Stimulated activated CD4-positive, alpha-beta T cell treated with anti-CD3 and anti-CD28 coated beads, Interleukin-4, amount 100 ng/mL, for 1 hour (primary cell): ENCODE results near the gene DDX28.

Source experiments
- DNase-seq: peaks from one replicate; pipeline ENCODE4 v3.0.0-alpha.2; 2020

The DDX28 gene

DNA sequence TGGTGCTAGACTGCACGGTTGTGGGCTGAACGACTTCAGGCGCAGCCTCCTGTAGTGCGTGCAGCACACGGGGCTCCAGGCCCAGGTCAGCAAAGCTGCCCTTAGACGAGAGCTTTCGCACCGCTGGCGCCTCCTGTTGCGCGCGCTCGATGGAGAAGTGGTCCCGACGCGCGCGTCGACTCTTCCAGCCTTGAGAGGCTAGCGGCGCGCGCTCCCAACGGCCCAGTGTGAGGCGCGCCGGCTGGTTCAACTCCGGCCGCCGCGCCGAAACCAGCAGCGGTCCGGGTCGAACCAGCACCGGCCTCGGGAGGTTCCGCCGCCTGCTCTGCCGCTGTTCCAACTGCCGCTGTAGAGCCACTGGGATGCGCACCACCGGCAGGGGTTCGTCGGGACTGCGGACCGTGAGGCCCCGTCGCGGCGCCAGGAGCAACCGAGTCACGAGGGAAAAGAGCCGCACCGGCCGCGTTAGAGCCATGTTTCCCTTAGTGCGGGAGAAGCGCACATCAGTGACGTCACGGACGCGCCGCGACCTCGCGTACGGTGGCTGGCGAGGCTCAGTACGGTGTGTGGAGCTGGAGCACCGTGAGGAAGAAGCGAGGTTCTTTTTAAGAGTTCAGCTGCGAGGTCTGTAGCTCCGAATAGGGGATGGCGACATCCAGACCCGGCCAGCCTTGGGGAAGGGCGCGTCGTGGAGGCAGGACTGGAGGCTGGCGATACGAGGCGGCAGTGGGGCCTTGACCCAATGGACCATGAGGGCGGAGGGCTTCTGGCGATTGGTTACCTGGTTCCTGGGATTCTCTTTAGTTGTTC is at the start of gene DDX28, which contains the start of gene DUS2:
Gene DDX28, minus strand, starts transcription at position 505 of the 810 bp plus-strand sequence. Its CDS starts 30 bp downstream, at position 475.
Gene DUS2, plus strand, starts transcription at position 557 of the 810 bp plus-strand sequence. CDS start 14,740 bp downstream, outside the sequence.
- peak; percentile 94 for DNase-seq

DNA sequence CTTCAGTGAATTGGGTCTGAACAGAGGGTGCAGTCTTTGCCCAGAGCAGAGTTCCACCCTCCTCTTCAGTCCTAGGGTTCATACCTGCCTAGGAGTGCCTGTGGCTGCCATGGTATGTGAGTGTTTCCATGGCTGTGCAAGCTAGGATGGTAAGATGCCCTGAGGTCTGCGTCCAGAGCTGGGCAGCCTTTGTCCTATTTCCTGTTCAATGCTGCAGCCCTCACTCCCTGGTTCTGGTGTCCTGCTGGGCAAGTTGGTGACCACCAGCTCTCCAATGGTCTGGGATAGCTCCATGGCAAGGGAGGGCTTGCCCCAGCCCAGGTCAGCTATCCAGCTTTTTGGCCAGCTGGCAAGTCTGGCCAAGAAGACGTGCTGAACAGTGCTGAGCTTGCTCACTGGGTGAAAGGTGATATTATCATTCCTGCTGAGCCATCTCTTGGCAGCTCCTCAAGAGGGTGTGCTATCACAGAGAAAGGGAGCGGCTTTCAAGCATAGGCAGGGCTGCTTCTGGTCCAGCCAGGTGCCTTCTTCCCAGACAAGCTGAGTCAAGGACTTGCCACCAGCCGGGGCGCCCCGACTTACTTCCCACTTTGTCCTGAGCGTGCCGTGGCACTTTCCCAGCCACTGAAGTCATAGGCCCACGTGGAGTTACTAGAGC is 49.1 kb upstream of the DDX28 start:
- no peak for DNase-seq

DNA sequence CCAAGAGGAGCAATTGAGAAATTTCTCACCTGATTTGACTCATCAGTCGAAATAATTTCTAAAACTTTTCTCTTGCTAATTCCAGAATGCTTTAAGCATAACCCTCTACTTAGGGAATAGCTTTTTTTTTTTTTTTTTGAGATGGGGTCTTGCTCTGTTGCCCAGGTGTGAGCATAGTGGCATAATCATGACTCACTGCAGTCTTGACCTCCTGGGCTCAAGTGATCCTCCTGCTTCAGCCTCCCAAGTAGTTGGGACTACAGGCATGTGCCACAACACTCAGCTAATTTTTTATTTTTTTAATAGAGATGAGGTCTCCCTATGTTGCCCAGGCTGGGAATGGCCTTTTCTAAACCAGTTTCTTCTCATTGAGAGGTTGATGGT is 48.5 kb upstream of the DDX28 start:
- DNase-seq = no peak

- DNase-seq = no peak
Observed at GRCh38 chr16:68070806-68071517, 47.9 kb upstream of the DDX28 start.

- DNase-seq = no peak
Observed at GRCh38 chr16:68070249-68070730, 47.3 kb upstream of the DDX28 start.

- DNase-seq = no peak
Observed at GRCh38 chr16:68069511-68070248, 46.6 kb upstream of the DDX28 start.

- no peak for DNase-seq
Observed at GRCh38 chr16:68068926-68069325, 45.9 kb upstream of the DDX28 start.

DNA sequence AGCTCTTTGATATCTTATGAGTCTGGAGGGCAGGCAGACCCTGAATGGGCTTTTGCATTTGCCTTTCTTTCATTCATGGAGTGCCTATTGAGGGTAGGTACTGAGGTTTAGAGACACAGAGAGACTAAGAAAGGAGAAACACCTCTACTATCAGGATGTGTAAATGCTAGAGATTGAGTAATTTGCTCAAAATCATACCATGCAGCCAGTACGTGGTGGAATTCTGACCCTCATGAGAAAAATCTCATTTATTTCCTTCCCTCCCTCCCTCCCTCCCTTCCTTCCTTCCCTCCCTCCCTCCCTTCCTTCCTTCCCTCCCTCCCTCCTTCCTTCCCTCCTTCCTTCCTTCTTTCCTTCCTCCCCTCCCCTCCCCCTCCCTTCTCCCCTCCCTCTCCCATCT is 43.7 kb upstream of the DDX28 start:
- DNase-seq = no peak

- DNase-seq = no peak
Observed at GRCh38 chr16:68065716-68066305, 42.8 kb upstream of the DDX28 start.

GRCh38 chr16:68064791-68065365 is 41.8 kb upstream of the DDX28 start:
- DNase-seq = peak; percentile 70

GRCh38 chr16:68062910-68063393 is 39.9 kb upstream of the DDX28 start:
- DNase-seq = no peak

DNA sequence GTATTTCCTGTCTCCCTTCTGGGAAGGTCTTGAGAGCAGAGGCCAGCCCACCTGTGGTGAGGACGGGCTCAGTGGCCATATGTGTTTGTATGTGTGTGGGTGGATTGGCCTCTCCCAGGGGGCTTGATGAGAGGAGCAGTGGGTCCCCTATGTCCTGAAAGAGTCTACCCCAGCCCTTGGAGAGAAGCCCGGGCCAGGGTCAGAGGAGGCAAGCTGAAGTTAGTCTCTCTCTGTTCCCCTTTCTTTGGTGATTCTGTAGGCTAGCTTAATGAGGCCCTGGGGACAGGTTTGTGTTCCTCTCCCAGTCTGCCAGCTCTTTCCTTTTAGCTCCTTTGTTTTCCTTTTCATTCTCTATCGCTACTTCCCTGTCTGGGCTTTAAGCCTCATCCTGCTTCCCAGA is 38.4 kb upstream of the DDX28 start:
- DNase-seq = no peak

DNA sequence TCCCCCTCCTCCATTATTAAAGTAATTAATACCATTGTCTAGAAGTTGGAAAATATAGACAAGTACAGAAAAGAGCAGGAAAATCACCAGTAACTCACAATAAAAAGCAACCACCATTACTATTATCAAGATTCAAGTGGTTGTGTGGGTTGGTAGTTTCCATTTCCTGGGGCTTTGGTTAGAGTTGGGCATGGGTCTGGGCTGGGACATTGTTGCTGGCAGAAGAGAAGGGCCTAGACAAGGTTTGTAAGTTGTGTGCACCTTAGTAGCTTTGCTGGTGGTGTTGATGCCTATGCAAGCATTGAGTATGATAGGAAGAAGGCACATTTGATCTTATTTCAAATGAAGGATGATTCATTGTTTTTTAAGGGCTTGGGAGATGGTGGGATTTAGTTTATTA is 36.8 kb upstream of the DDX28 start:
- DNase-seq = no peak

GRCh38 chr16:68055395-68055794 is 32.4 kb upstream of the DDX28 start:
- DNase-seq = no peak

GRCh38 chr16:68049449-68049848 is 26.4 kb upstream of the DDX28 start:
- DNase-seq = no peak

DNA sequence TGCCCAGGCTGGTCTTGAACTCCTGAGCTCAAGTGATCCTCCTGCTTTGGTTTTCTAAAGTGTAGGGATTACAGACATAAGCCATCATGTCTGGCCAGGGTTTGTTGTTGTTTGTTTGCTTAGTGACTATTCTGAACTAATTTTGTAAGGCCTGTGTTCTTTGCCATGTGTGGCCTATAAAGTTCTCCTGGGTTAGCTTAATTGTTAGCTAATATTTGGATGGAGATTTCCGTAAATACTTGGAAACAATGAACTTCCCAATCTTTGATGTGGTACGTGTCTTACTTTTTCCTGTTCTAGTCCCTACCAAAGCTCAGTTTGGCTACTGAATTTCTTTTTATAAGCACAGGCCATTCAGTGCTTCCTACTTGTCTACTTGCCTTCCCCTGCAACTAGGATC is 25.0 kb upstream of the DDX28 start:
- no peak for DNase-seq

- DNase-seq = no peak
Observed at GRCh38 chr16:68046106-68046505, 23.1 kb upstream of the DDX28 start.

DNA sequence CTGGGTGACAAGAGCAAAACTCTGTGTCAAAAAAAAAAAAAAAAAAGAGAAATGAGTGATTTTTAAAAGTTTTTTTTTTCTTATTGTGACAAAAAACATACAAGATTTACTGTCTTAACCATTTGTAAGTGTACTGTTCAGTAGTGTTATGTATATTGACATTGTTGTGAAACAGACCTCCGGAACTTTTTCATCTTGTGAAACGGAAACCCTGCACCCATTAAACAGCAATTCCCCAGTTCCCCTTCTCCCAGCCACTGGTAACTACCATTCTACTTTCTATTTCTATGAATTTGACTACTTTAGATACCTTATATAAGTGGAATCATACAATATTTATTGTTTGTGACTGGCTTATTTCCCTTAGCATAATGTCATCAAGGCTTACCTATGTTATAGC is 18.8 kb upstream of the DDX28 start:
- DNase-seq = no peak

DNA sequence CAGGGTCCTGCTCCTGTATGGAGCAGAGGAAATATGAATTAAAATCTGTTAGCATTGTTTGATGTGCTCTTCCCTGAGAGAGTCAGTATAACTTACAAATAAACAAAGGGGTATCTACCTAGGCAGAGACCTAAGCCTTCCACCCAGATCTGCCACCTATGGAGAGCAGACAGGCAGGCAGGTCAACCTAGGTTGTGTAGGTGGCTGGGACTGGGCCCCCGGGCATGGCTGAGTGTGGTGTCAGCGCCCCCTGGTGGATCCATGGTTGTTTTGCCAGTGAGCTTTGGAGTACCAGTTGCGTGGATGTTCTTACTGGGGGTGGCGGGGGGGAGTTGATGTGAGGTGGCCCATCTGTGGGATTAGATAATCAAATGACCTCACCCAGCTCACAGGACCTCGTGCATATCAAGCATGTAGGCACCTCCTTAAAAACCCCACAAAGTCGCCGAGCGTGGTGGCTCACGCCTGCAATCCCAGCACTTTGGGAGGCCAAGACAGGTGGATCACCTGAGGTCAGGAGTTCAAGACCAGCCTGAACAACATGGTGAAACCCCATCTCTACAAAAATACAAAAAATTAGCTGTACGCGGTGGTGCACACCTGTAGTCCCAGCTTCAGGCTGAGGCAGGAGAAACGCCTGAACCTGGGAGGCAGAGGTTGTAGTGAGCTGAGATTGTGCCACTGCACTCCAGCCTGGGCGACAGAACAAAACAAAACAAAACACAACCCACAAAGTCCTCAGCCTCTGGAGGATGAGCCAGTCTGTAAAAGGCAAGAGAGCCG is 17.7 kb upstream of the DDX28 start:
- DNase-seq = peak; percentile 88

DNA sequence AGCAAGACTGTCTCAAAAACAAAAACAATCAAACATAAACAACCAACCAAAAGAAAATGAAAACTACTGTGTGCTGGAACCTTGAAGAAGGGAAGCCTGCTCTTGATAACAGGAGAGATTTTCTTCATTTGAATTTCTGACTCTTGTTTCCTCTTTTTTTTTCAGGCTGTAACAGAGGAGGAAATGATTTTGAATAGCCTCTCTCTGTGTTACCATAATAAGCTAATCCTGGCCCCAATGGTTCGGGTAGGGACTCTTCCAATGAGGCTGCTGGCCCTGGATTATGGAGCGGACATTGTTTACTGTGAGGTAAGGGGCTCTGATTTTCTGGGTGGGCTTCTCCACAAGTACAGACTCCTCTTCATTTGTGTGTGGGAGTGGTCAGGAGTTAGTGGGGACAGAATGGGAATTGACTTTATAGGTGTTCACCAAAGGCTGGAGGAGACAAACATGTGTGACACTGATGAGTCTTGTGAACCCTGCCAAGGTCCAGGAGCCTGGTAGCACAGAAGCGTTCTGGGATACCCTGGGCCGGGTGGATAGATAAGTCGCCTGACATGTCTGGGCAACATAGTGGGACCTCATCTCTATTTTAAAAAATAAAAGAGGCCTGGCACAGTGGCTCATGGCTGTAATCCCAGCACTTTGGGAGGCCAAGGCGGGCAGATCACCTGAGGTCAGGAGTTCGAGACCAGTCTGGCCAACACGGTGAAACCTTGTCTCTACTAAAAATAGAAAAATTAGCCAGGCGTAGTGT is 15.0 kb upstream of the DDX28 start:
- DNase-seq = no peak
